Panc1 (cell line): ENCODE data around the gene KCNQ1. TPM values are rescaled to one million over a fixed set of nuclear protein-coding genes. Genes with fewer than 3 reads are reported as not detected.

Source experiments
- ATAC-seq: fragments of 200-7000 bp; cut with Tn5 transposase; 2 replicates; pipeline ENCODE4 v1.9.1; 2020; ENCODE audit warnings: mild to moderate bottlenecking, moderate library complexity
- BruUV-seq: library from RNA; stranded (reverse); fragments of 400-500 nt; replicated peaks from 2 replicates; lab custom pipeline; 2021; lab: Mats Ljungman, UMichigan
- CTCF ChIA-PET: fragments of 300-600 bp; sonication (Branson Sonifier 250); formaldehyde crosslinking; loops from one replicate; lab custom pipeline; 2022; ENCODE audit warnings: antibody characterized with exemption; lab: Charles Lee
- POLR2A ChIA-PET: fragments of 300-600 bp; sonication (Branson Sonifier 250); formaldehyde crosslinking; loops from one replicate; lab custom pipeline; 2022; ENCODE audit warnings: antibody characterized with exemption; lab: Charles Lee
- DNase-seq: peaks from one replicate; pipeline ENCODE4 v3.0.0-alpha.2; 2010; ENCODE audit warnings: low read depth, low spot score
- H3K27ac ChIP-seq: 2 replicates; pipeline ENCODE4 v1.5.1; 2011; ENCODE audit warnings: mild to moderate bottlenecking, low read length, inconsistent platforms
- H3K27me3 ChIP-seq: fragments of 200-500 bp; sonication (Bioruptor generic); 2 replicates; pipeline ENCODE4 v1.6.0; 2014; ENCODE audit warnings: low read length, inconsistent platforms; ENCODE audit not compliant: control insufficient read depth, insufficient read depth
- H3K36me3 ChIP-seq: fragments of 200-500 bp; sonication (Bioruptor generic); 2 replicates; pipeline ENCODE4 v1.5.1; 2014; ENCODE audit warnings: inconsistent platforms, mild to moderate bottlenecking, low read length, moderate library complexity; ENCODE audit not compliant: control insufficient read depth, insufficient read depth
- H3K4me1 ChIP-seq: 2 replicates; pipeline ENCODE4 v1.5.1; 2011; ENCODE audit warnings: inconsistent platforms, mild to moderate bottlenecking, low read length, moderate library complexity; ENCODE audit not compliant: control insufficient read depth, insufficient read depth
- H3K4me3 ChIP-seq, 2 experiments: 2 replicates each; pipeline ENCODE4 v1.5.1; 2011 to 2012; ENCODE audit warnings: low read depth in 2 of 2, low read length in 2 of 2, mild to moderate bottlenecking in 2 of 2, inconsistent platforms in 1 of 2, moderate library complexity in 1 of 2
- H3K9me3 ChIP-seq: fragments of 200-500 bp; sonication (Bioruptor generic); 2 replicates; pipeline ENCODE4 v1.5.1; 2014; ENCODE audit warnings: low read depth, mild to moderate bottlenecking, inconsistent platforms, low read length, moderate library complexity; ENCODE audit not compliant: control insufficient read depth, insufficient read depth
- POLR2AphosphoS5 ChIP-seq: IDR thresholded peaks from 2 replicates; pipeline ENCODE4 v1.6.1; 2012; ENCODE audit warnings: mild to moderate bottlenecking, low read depth, low read length, moderate library complexity
- REST ChIP-seq, 2 experiments: IDR thresholded peaks; 2 replicates each; pipeline ENCODE4 v1.6.1; 2011 to 2012; ENCODE audit warnings: low read depth in 2 of 2, control low read depth in 1 of 2, low read length in 1 of 2, mild to moderate bottlenecking in 1 of 2, moderate library complexity in 1 of 2; ENCODE audit not compliant: insufficient read depth in 1 of 2
- SIN3A ChIP-seq: IDR thresholded peaks from 2 replicates; pipeline ENCODE4 v1.6.1; 2012; ENCODE audit warnings: low read depth, mild to moderate bottlenecking, low read length, moderate library complexity, borderline replicate concordance; ENCODE audit not compliant: insufficient read depth
- TCF7L2 ChIP-seq: IDR thresholded peaks from 2 replicates; pipeline ENCODE4 v1.6.1; 2011; ENCODE audit warnings: mild to moderate bottlenecking, low read depth, low read length, inconsistent platforms
- in situ Hi-C: cut with HindIII; loops from 2 replicates; pipeline ENCODE4 v1.10.0; 2016; ENCODE audit warnings: low sequenced_read_pairs, low pct_unique_long_range_greater_than_20kb
- intact Hi-C: fragments of 100-400 bp; cut with micrococcal nuclease; formaldehyde crosslinking; loops from one replicate; pipeline ENCODE4 v1.10.0; 2022; ENCODE audit not compliant: unreplicated experiment
- total RNA-seq: library from RNA; stranded (reverse); gene quantifications from one replicate; pipeline ENCODE4 v1.2.1, GENCODE V29; 2021; ENCODE audit not compliant: unreplicated experiment
- TF ChIP-seq, protein P1 (sequence below): fragments of 450-650 bp; IDR thresholded peaks from 2 replicates; pipeline ENCODE4 v1.5.1; 2017; ENCODE audit warnings: mild to moderate bottlenecking

KCNQ1 gene
- total RNA-seq, 1 experiment from 2014 or later: 1.0 TPM

DNA sequence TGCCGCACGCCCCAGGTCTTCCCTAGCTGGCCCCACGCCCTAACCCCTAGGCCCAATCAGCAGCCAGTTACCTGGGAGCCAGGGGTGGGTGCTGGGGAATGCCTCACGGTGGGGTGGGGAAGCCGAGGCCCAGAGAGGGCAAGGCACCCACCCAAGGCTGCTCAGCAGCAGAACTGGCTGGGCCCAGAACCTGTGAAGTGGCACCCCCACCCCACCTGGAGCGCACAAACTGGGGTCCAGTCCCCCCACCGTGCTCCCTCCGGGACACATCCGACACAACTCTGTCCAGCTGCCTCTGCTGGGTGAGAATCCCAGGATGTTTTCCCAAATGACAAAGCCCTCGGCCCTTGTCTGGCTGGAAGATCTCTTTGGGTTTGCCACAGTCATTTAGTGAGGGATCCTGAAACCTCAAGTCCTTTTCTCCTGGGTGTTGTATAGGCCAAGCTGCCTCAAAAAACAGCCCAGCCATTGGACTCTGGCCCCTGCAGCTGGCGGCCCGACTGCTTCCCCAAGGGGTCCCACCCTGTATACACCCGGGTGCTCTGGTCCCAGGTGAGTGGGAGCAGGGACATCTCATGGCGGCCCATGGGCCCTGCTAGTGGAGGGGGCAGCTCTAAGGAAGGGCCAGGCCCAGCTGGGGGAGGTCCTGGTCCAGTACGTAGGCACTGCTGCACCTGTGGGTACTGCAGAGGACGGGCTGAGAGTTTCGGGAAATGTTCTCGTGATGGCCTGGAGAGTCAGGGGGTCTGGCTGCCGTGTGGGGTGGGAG lies 23.4 kb upstream of the KCNQ1 start:
- ChIA-PET CTCF (interaction anchor here (0.6 to 6.3 kb wide), 17 partner anchors 13 to 268 kb away, joined by 3 to 102 read pairs (median 6); partner anchors contain the start of genes C11orf21, TSPAN32 and TSSC4), POLR2A (no interaction called here)
- intact Hi-C loops (loop anchor here (2.0 kb wide), 1 partner anchor 223 kb away; no protein-coding TSS in a partner anchor), in situ Hi-C loops (no loop called here)
- Histone ChIP-seq H3K9me3 (no peaks in the 10 kb centered on the region), H3K27ac (no peak overlapping the region), H3K27me3 (no peaks in the 10 kb centered on the region), H3K4me3 (no peak overlapping the region), H3K36me3 (no peaks in the 10 kb centered on the region), H3K4me1 (peaks cover 7% of the 10 kb centered on the region; the same call in 1 of the 2 replicates)
- DNase-seq (no peak), ATAC-seq (peak; percentile 7)
- BruUV-seq: no TSS peak
- TF ChIP-seq POLR2AphosphoS5 (no peak), TCF7L2 (no peak), SIN3A (no peak), REST (IDR thresholded peaks at IDR 0.05; ENCODE audit: insufficient read depth in 1 of 2, low read depth in 2 of 2, low read length in 1 of 2) (no peak)
- TF ChIP-seq, protein P1, sequence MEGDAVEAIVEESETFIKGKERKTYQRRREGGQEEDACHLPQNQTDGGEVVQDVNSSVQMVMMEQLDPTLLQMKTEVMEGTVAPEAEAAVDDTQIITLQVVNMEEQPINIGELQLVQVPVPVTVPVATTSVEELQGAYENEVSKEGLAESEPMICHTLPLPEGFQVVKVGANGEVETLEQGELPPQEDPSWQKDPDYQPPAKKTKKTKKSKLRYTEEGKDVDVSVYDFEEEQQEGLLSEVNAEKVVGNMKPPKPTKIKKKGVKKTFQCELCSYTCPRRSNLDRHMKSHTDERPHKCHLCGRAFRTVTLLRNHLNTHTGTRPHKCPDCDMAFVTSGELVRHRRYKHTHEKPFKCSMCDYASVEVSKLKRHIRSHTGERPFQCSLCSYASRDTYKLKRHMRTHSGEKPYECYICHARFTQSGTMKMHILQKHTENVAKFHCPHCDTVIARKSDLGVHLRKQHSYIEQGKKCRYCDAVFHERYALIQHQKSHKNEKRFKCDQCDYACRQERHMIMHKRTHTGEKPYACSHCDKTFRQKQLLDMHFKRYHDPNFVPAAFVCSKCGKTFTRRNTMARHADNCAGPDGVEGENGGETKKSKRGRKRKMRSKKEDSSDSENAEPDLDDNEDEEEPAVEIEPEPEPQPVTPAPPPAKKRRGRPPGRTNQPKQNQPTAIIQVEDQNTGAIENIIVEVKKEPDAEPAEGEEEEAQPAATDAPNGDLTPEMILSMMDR: no peak

DNA sequence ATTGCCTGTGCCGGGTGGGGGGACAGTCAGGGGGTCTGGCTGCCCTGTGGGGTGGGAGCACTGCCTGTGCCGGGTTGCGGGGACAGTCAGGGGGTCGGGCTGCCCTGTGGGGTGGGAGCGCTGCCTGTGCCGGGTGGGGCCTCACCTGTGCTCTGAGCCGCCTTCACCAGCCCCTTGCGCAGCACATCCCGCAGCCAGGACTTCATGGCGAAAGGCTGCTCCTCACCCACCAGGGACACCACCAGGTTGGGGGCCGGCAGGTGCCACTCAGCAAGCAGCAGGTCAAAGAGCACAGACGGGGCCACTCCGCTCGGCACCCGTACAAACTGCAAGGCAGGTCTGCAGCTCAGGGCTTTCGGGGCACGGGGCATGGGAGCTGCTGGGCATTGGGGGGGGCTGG lies 22.8 kb upstream of the KCNQ1 start:
- Histone ChIP-seq H3K4me3 (no peak overlapping the region), H3K36me3 (no peaks in the 10 kb centered on the region), H3K27me3 (no peaks in the 10 kb centered on the region), H3K27ac (no peak overlapping the region), H3K4me1 (peaks cover 7% of the 10 kb centered on the region; the same call in 1 of the 2 replicates), H3K9me3 (no peaks in the 10 kb centered on the region)
- TF ChIP-seq TCF7L2 (no peak), SIN3A (no peak), POLR2AphosphoS5 (no peak), REST (IDR thresholded peaks at IDR 0.05; ENCODE audit: insufficient read depth in 1 of 2, low read depth in 2 of 2, low read length in 1 of 2) (no peak)
- TF ChIP-seq, protein P1: no peak; the same call in 1 of the 2 replicates
- intact Hi-C loops: loop anchor here (2.0 kb wide), 1 partner anchor 223 kb away; no protein-coding TSS in a partner anchor
- DNase-seq (no peak), ATAC-seq (no peak)
- ChIA-PET CTCF (interaction anchor here (0.6 to 6.3 kb wide), 3 partner anchors 91 to 116 kb away, joined by 7 to 102 read pairs (median 24); no protein-coding TSS in a partner anchor), POLR2A (no interaction called here)
- BruUV-seq: no TSS peak
- in situ Hi-C loops: no loop called here
